DMS114 treated with DMSO at 0.1 percent for 48 hours (cell line): Measurements from ENCODE around the gene ENO1.

Experiments used
- DNase-seq: peaks from one replicate; lab custom pipeline; 2025; ENCODE audit not compliant: unreplicated experiment; lab: John Stamatoyannopoulos, UW

The ENO1 gene

DNA sequence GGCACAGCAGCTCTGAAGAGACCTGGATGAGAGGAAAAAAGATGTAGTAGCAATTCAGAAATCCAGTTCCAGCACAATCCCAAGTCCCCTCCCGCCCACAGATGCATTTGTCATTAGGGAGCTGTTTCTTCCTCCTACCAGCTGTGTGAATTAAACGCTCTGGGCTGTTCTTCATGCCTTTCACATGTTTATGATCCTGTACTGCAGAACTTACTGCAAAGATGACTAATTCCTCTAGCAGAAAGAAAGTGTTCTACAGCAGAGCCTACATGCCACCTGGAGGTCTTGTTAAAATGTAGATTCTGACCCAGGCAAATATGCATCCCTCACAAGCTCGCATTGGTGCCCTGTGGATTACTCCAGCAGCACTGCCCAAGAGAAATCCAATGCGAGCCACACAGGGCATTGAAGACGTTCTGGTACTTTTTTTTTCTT is 6.5 kb downstream of the ENO1 start:
- DNase-seq, result no peak

DNA sequence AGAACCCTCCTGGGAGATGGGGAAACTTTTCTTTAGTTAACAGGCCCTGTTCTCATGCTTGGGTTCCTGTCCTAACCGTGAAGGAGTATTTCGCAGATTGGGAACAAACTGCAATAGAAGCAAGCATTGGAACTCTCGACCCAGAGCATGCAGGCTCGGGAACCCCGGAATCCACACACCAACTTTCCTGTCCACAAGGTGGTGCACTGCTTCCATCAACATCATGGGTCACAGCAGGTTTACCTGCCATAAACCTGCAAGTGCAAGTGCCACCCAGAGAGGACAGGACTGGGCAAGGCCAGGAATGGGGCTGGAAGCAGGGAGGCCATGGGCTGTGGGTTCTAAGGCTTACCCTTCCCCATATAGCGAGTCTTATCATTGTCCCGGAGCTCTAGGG is 6.9 kb downstream of the ENO1 start:
- no peak for DNase-seq

DNA sequence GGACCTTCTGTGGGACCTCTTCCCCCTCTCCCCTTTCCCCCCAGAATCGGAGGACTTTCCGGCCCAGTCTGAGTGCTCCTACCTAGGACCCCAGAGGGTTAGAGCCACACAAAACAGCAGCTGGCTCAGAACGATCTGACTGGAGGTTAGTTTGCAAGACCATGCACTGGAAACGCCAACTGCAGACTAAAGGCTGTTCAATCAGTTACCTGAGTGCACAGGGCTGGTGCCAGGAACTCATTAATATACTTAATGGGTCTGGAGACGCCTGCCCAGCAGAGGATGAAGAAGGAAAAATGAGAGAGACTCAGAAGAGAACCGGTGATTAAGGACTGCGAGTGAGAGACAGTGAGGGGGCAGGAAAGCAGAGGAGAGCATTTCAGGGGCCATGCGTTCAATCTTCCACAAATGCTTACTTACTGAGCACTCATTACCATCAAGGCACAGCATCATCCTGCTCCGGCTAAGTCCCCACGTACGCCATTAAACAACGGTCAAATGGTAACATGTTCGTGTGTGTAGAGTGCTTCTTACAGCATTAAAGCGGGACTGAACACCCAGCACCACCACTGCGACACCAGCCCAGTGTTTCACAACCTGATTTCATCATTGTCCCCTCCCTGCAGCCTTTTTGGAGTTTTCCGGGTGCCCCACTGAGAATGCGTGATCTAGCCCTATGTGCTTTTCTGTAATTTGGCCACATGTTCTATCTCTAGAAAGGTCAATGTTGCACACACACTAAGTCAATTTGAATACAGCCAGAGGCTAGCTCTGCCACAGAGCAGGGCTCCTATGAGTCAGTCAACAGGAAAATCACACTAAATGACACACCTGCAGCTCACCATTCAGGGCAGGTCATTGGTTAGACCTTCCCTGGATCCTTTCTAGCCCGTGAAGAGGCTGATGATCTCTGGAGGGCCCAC is 7.6 kb downstream of the ENO1 start:
- DNase-seq, result no peak

DNA sequence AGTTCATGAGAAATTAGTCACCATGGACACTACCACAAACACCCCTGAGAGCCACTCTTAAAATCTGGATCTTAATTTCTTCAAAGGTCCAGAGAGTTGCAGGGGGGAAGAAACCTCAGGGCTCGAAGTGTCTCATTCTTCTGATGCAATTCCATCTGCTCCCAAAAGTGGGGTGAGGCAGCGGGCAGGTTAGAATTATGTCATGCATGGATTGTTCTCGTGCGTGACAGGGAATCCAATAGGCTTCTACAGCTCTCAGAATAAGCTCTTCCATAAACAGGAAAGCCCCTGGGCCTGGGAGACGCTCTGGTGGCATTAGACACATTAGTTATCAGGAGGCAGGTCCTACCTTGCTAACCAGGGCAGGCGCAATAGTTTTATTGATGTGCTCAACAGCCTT is 8.4 kb downstream of the ENO1 start:
- no peak for DNase-seq

DNA sequence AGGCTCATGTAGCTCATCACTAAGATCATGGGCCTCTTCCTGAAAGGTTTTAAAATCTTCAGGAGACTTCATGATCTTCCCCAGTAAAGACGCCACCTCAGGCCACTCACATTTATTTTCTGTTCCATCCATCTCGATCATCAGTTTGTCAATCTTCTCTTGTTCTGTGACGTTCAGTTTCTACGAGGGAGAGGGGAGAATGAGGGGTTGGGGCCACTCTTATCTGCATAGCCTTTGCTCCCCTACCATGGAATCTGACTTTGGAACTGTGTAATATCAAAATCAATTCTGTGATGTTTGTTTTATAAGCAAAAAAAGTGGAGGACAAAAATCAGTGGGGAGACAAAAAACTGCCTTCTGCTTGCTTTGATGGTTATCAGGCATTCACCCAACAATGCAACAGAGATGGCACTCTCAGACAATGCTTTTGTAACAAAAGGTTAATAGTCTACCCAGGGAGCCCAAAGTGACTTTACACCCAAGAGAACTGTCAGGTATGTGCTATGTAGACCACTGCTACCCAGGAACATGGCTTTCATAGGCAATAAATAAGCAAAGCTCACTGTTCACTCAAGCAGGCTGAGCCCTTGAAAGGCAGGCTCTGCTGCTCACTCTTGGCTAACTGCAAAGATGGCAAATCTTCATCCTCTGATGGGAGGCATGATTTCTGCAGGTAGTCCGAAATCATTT is 10.5 kb downstream of the ENO1 start:
- no peak for DNase-seq

DNA sequence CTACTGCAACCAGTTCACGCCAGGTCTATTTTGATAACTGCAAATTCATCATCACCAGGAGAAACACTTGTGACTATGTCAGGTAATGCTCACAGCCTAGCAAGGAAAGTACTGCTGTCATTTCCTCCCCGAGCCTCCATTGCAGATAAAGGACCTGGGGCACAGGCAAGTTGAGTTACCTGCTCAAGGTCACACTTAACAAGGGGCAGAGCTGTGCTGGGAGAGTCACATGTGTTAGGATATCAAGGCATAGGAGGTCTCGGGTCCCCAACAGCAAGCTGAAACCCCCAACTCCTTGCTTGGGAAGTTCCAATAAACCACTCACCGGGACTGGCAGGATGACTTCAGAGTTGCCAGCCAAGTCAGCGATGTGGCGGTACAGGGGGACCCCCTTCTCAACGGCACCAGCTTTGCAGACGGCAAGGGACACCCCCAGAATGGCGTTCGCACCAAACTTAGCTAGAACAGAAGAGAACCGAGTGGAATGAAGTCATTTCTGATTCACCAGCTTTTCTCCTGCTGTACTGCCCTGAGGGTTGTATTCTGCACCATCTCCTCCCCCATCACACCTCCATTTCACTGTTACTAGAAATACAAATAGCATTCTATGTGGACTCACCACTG is 11.6 kb downstream of the ENO1 start:
- DNase-seq, result no peak

DNA sequence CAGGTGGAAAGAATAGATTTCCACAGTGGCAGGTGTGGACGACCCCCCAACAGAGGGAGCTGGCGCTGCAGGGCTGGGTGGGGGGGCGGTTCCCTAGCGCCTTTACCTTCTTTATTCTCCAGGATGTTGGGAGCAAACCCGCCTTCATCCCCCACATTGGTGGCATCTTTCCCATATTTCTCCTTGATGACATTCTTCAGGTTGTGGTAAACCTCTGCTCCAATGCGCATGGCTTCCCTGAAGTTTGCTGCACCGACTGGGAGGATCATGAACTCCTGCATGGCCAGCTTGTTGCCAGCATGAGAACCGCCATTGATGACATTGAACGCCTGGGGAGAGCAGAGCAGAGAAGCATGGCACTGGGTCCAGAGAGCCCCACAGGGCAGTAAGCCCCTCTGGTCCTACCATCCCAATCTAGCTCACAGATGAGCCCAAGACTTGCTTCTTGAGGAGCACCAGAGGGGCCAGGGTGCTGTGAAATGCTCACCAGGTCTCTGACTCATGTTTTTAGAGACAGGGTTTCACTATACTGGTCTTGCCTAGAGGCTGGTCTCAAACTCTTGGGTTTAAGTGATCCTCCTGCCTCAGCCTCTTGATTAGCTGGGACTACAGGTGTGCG is 12.2 kb downstream of the ENO1 start:
- no peak for DNase-seq

DNA sequence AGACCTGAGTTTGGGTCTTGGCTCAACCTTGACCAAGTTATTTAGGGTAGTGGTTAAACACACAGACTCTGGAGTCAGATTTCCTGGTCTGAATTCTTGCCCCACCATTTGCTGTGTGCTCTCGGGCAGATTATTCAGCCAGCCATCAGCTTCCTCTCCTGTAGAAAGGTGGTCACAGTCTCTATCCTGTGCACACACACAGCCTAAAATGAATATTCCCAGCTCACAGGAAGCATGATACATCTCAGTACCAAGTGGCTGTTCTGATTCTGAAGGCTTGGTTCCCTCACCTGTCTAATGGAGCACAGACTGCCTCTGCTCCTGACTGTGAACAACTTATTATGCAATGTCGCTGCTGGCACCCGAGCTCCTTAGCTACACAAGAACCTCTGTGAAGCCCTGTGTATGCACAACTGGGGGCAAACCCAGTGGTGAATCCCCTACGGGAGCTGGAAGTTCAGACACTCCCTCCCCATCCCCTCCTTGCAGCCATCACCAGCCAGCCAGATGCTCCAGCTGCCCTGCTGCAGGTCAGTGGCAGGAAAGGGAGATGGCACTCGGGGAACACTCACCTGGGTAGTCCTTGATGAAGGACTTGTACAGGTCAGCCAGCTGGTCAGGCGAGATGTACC is 13.7 kb downstream of the ENO1 start:
- DNase-seq, result no peak

DNA sequence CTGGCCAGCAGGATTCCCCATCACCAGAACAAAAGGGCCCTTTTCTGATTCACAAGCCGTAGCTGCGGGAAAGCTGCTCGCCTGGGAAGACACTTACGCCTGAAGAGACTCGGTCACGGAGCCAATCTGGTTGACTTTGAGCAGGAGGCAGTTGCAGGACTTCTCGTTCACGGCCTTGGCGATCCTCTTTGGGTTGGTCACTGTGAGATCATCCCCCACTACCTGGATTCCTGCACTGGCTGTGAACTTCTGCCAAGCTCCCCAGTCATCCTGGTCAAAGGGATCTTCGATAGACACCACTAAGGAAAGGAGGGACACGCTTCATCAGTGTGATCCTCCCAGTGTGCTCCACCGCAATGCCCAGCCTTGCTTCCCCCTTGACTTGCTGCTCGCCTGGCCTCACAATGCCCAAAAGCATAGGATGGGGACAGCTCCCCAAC is 14.7 kb downstream of the ENO1 start:
- DNase-seq, result no peak

DNA sequence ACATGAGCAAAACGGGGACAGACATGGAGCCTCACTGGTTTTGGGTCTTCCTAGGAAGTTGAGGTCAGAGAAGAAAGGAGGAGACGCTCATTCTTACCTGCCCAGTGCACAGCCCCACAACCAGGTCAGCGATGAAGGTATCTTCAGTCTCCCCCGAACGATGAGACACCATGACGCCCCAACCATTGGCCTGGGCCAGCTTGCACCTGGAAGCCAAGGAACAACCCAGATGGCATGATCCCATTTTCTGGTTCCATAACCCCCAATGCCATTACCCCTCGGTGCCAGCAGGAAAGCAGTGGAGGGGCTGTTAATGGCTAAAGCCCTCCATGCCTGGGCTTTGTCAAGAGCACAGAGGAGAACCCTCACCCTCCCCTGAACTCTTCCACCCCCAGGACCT is 15.3 kb downstream of the ENO1 start:
- no peak for DNase-seq

DNA sequence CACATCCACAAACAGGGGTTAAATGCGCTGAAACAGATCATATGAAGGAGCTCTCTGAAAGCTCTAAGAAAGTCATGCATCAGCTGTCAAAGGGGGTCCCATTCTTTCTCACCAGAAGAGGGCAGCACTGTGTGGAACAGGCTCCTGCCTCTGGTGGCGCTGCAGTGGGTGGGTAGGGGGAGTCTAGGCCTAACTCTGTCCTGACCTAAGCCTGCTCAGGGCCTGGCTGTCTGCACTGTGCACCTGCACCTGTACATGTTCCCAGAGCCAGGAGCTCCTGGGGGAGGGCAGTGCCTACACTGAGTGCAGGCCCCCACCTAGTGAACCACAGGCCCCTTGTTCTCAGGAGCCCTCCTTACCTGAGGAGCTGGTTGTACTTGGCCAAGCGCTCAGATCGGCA is 16.0 kb downstream of the ENO1 start:
- DNase-seq, result peak; percentile 46

DNA sequence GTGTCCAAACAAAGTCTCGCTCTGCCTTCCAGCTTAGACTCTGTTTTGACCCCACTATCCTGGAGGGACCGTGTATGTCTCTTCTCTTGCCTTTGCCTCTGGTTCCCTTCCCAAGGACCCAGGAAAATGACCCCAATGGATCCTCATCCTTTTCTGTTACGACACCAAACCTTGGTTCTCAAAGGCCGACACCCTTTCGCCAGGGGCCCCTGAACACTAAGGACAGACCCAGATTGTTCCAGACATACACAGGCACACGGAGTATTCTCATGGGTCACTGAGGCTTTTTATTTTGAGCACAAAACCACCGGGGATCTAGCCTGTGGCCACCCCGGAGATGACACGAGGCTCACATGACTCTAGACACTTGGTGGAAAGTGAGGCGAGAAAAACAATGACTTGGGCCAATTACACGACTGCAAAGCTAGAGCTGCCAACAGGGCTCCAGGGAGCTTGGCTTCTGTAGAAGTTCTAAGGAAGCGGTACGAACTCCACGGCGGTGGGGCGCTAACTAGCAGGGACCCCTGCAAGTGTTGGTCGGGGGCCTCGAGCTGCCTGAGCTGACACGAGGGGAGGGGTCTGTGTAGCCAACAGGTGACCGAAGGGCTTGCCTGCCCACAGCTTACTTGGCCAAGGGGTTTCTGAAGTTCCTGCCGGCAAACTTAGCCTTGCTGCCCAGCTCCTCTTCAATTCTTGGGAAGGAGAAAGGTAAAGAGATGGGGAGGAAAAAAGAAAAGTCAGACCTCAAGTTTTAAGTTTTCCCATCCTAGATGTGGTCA is 17.6 kb downstream of the ENO1 start:
- no peak for DNase-seq

DNA sequence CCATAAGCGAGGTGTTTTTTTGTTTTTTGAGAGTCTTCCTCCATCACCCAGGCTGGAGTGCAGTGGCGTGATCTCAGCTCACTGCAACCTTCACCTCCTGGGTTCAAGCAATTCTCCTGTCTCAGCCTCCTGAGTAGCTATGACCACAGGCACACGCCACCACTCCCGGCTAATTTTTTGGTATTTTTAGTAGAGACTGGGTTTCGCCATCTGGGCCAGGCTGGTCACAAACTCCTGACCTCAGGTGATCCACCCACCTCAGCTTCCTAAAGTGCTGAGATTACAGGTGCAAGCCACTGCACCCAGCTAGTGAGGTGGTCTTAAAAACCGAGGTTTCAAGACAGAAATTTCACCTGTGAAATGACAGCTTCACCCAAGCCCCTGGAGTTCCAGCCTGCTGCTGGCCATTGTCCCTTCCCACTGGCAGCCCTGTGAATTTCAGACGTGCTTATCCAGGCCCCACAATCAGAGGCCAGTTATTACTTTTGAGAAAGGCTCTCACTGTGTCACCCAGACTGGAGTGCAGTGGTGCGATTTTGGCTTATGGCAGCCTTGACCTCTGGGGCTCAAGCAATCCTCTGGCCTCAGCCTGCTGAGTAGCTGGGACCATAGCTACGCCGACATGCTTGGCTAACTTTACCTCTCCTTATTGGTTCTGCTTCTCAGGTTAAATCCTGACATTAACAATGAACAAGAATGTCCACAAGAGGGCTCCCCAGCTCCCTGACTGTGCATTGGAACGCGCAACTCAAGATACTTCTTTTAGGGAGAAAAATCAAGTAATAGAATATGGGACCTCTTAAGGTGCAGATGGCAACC is 19.4 kb downstream of the ENO1 start:
- peak; percentile 58 for DNase-seq

DNA sequence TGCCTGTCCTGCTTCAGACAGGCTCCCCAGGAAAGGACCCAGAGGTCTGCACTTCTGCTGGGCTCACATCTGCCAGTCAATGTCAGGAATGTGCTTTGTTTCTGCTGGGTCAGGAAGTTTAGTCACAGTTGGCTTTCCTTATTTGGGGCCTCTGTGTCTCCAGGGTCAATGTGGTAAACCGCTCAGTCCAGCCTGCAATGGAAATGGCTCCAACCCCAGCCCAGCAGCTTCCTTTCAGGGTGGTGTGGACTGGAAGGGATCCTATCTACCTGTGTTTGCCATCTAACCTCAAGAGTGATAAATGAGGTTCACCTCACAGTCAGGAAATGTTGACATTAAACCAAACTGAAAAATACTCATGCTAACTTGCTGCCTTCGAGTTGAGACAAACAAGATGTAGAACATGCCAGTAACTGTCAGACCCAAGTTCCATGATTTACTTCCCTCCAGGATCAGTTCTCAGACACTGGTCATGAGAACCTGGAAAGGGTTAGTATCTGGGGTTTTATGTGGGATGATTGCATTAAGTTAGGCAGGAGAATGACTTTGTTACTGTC is 20.3 kb downstream of the ENO1 start:
- no peak for DNase-seq

DNA sequence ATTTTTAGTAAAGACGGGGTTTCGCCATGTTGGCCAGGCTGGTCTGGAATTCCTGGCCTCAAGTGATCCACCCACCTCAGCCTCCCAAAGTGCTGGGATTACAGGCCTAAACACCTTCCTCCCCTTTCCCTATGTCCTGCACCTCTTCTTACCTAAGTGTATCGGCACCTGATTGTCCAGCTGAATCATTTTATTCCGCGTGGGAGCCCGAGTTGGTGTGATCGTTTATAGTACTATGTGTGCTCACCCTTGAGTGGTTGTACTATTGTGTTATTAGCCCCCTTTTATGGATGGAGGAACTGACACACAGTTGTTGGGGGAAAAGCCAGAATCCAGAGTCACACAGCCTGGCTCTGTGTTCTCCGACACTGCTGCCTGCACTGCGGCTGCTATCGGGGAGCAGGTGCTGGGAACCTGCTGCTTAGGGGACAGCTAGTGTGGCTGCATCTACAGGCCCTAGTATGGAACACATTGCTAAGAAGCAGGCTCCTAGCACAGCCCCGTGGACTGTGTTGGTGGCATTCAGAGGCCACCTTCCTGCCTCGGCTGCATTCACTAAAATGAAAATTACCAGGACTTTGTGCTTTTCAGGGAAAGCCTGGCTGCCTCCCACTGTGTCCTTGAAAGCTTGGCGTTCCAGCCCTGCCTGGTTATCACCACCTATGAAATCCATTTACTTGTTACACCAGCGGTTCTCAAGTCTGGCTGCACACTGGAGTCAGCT is 21.6 kb downstream of the ENO1 start:
- no peak for DNase-seq

DNA sequence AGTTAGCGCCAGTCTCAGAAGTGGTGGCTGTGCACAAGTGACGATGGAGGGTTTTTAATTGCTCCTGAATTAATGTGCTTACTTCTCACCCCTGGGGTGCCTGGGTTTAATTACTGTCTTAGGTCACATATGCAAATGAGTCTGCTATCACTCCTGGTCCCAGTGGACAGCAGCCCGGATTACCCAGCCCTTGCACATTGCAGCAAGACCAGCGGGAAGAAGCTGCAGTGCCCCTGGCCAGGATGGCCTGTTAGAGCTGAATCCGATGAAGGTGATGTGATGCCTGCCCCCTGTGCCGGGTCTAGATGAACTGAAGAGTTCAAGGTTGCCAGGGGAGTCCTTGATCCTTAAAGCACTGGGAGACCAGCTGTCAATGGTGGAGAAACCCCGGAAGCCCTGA is 24.2 kb downstream of the ENO1 start:
- no peak for DNase-seq

DNA sequence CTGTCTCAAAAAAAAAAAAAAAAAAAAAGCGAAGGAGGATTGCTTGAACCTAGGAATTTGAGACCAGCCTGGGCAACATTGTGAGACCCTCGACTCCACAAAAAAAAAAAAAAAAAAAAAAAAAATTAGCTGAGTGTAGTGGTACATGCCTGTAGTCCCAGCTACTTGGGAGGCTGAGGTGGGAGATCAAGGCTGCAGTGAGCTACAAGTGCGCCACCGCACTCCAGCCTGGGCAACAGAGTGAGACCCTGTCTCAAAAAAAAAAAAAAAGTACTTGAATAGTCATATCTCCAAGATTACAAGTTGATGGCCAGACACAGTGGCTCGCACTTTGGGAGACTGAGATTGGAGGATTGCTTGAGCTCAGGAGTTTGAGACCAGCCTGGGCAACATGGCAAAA is 27.4 kb downstream of the ENO1 start:
- DNase-seq, result no peak

DNA sequence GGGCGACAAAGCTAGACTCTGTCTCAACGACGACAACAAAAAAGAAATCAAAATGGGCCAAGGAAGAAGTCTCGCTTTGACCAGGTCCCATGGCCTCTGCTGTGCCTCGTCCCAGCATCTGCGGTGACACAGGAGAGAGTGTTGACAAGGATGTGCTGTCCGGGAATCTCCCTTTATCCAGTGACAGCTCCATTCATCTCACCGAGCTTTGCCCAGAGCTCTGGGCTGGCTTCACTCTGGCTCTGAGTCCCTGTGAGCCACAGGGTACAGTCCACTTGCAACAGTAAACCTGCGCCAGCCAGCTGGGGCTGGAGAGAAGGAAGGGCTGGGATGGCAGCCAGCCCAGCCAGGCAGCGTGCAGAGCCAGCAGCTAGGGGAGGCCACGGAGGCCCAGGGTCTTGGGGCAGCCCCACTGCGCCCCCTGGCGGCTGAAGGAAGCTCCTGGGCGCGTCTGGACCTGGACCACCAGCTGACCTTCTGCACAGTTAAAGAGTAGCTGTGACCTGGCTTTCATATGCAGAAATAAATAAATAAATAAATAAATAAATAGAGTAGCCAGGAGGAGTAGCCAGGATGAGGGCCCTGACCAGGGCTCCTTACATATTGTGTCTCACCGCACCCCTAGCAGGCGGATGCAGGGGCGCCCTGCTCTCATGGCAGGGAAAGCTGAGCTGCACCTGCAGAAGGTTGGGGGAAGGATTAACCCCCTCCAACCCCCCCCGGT is 29.7 kb downstream of the ENO1 start:
- peak; percentile 61 for DNase-seq
